Measurements from ENCODE around the gene PAQR5.

PAQR5 gene

DNA sequence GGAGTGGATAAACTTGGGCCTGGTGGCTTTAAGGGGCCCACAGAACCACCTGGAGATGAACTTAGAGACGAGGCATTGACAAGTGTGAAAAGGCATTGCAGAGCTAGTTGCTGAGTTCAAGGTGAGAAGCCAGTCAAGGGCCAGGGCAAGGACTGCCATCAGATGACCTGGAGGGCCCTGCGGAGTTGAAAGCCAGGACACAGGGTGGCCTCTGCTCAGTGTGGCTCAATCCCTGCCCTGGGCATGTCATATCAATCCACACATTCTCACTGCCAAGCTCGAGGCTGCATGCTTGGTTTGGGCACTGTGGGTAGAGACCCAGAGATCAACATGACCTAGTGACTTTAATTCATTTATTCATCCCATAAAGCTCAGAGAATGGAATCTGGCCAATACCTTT, 9.2 kb downstream of the PAQR5 start:
- no peak for DNase-seq (ENCODE audit: extremely low read depth, insufficient read length)
- H3K4me3 ChIP-seq (replicated peaks; ENCODE audit: low read depth, low read length) = no peak overlapping the region
- H3K27me3 ChIP-seq (replicated peaks; ENCODE audit: control insufficient read depth, insufficient read depth, low read length) = no peaks in the 10 kb centered on the region; the same call in 1 of the 2 replicates
- H3K36me3 ChIP-seq (ENCODE audit: control insufficient read depth, insufficient read depth, low read length) = no peaks in the 10 kb centered on the region
- no peak for TF ChIP-seq CTCF (IDR thresholded peaks at IDR 0.05; ENCODE audit: insufficient read depth, low read length, poor library complexity, severe bottlenecking)

DNA sequence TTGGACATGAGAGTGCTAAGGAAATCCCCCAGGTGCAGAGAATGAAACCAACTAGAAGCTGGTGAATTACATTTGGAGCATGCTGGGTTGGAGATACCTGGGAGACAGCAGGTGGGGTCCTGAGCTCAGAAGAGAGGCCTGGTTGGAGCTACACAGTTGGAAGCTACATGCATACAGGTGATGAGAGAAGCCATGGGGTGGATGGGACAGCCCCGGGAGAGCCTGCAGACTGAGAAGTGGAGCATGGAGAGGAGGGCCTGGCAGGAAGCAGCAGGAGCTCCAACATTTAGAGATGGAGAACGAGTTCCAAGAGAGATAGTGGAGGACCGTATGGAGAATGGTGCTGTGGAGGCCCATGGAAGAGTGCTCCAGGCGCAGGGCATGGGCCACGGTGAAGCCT, 10.2 kb downstream of the PAQR5 start:
- no peak for TF ChIP-seq CTCF (IDR thresholded peaks at IDR 0.05; ENCODE audit: insufficient read depth, low read length, poor library complexity, severe bottlenecking)
- Histone ChIP-seq H3K36me3 (ENCODE audit: control insufficient read depth, insufficient read depth, low read length) (no peaks in the 10 kb centered on the region), H3K4me3 (replicated peaks; ENCODE audit: low read depth, low read length) (no peak overlapping the region), H3K27me3 (replicated peaks; ENCODE audit: control insufficient read depth, insufficient read depth, low read length) (no peaks in the 10 kb centered on the region; the same call in 1 of the 2 replicates)
- no peak for DNase-seq (ENCODE audit: extremely low read depth, insufficient read length)

- no peaks in the 10 kb centered on the region; the same call in 1 of the 2 replicates for H3K27me3 ChIP-seq (replicated peaks; ENCODE audit: control insufficient read depth, insufficient read depth, low read length)
- DNase-seq (ENCODE audit: extremely low read depth, insufficient read length) = no peak
- H3K4me3 ChIP-seq (replicated peaks; ENCODE audit: low read depth, low read length) = no peak overlapping the region
- no peaks in the 10 kb centered on the region for H3K36me3 ChIP-seq (ENCODE audit: control insufficient read depth, insufficient read depth, low read length)
- no peak for TF ChIP-seq CTCF (IDR thresholded peaks at IDR 0.05; ENCODE audit: insufficient read depth, low read length, poor library complexity, severe bottlenecking)
Observed at GRCh38 chr15:69311319-69311721, 12.6 kb downstream of the PAQR5 start.

- no peak for TF ChIP-seq CTCF (IDR thresholded peaks at IDR 0.05; ENCODE audit: insufficient read depth, low read length, poor library complexity, severe bottlenecking)
- Histone ChIP-seq H3K27me3 (replicated peaks; ENCODE audit: control insufficient read depth, insufficient read depth, low read length) (no peaks in the 10 kb centered on the region; the same call in 1 of the 2 replicates), H3K36me3 (ENCODE audit: control insufficient read depth, insufficient read depth, low read length) (no peaks in the 10 kb centered on the region), H3K4me3 (replicated peaks; ENCODE audit: low read depth, low read length) (no peak overlapping the region)
- no peak for DNase-seq (ENCODE audit: extremely low read depth, insufficient read length)
Observed at GRCh38 chr15:69313432-69314000, 14.8 kb downstream of the PAQR5 start.

GRCh38 chr15:69314131-69314530, 15.4 kb downstream of the PAQR5 start:
- Histone ChIP-seq H3K36me3 (ENCODE audit: control insufficient read depth, insufficient read depth, low read length) (no peaks in the 10 kb centered on the region), H3K4me3 (replicated peaks; ENCODE audit: low read depth, low read length) (no peak overlapping the region), H3K27me3 (replicated peaks; ENCODE audit: control insufficient read depth, insufficient read depth, low read length) (no peaks in the 10 kb centered on the region; the same call in 1 of the 2 replicates)
- TF ChIP-seq CTCF (IDR thresholded peaks at IDR 0.05; ENCODE audit: insufficient read depth, low read length, poor library complexity, severe bottlenecking) = no peak
- DNase-seq (ENCODE audit: extremely low read depth, insufficient read length) = no peak

- Histone ChIP-seq H3K36me3 (ENCODE audit: control insufficient read depth, insufficient read depth, low read length) (no peaks in the 10 kb centered on the region), H3K4me3 (replicated peaks; ENCODE audit: low read depth, low read length) (no peak overlapping the region), H3K27me3 (replicated peaks; ENCODE audit: control insufficient read depth, insufficient read depth, low read length) (no peaks in the 10 kb centered on the region; the same call in 1 of the 2 replicates)
- TF ChIP-seq CTCF (IDR thresholded peaks at IDR 0.05; ENCODE audit: insufficient read depth, low read length, poor library complexity, severe bottlenecking) = no peak
- DNase-seq (ENCODE audit: extremely low read depth, insufficient read length) = no peak
Observed at GRCh38 chr15:69314736-69315135, 16.0 kb downstream of the PAQR5 start.

Measured in GM06990 (cell line).